ENCODE data around the gene PCNT. TPM values are rescaled to one million over a fixed set of nuclear protein-coding genes. Genes with fewer than 3 reads are reported as not detected.
"Not testable (repeated sequence)": the region's sequence is repeated elsewhere in the genome, so short reads cannot be mapped to it uniquely, and the experiment has no call there.

PCNT gene
- total RNA-seq, 1 experiment from 2014 or later: 38.4 TPM

DNA sequence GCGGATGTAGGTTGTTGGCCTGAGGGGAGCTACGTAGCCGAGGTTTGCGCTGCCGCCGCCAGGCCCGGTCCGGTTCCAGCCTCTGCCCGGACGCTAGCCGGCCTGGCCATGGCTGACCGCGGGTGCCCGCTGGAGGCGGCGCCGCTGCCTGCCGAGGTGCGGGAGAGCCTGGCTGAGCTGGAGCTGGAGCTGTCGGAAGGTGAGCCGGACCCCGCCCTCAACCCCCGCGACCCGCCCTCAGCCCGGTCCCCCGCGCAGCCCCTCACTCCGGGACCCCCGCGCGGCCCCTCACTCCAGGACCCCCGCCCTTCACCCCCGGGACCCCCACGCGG is 135.0 kb downstream of the PCNT start:
- peaks cover 21% of the 10 kb centered on the region for H3K36me3 Mint-ChIP-seq (ENCODE audit: insufficient read depth, unreplicated experiment)
- Histone ChIP-seq H3K27me3 (replicated peaks; ENCODE audit: control insufficient read depth, insufficient read depth, low read length) (no peaks in the 10 kb centered on the region), H3K9me3 (no peaks in the 10 kb centered on the region), H3K4me3 (ENCODE audit: low read depth, low read length) (peak overlapping the region; percentile 97), H3K36me3 (ENCODE audit: control insufficient read depth, insufficient read depth, low read length) (no peaks in the 10 kb centered on the region; the same call in 1 of the 2 replicates), H3K4me1 (peaks cover 6% of the 10 kb centered on the region; the same call in 1 of the 2 replicates)
- TF ChIP-seq, protein P1, sequence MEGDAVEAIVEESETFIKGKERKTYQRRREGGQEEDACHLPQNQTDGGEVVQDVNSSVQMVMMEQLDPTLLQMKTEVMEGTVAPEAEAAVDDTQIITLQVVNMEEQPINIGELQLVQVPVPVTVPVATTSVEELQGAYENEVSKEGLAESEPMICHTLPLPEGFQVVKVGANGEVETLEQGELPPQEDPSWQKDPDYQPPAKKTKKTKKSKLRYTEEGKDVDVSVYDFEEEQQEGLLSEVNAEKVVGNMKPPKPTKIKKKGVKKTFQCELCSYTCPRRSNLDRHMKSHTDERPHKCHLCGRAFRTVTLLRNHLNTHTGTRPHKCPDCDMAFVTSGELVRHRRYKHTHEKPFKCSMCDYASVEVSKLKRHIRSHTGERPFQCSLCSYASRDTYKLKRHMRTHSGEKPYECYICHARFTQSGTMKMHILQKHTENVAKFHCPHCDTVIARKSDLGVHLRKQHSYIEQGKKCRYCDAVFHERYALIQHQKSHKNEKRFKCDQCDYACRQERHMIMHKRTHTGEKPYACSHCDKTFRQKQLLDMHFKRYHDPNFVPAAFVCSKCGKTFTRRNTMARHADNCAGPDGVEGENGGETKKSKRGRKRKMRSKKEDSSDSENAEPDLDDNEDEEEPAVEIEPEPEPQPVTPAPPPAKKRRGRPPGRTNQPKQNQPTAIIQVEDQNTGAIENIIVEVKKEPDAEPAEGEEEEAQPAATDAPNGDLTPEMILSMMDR (IDR thresholded peaks at IDR 0.05; ENCODE audit: insufficient read depth in 1 of 2, low read depth in 1 of 2, low read length in 1 of 2, severe bottlenecking in 1 of 2, unreplicated experiment in 1 of 2): no peak
- ChIA-PET CTCF (no interaction called here), POLR2A (interaction anchor here (0.7 kb wide), 1 partner anchor 176 kb away, joined by 3 read pairs; the partner anchor contains the start of gene PRMT2)
- H3K27ac Mint-ChIP-seq (ENCODE audit: unreplicated experiment): no peak overlapping the region
- peak overlapping the region; percentile 91 for H3K4me3 Mint-ChIP-seq (ENCODE audit: unreplicated experiment)
- no peaks in the 10 kb centered on the region for H3K4me1 Mint-ChIP-seq (ENCODE audit: low read depth, unreplicated experiment)
- intact Hi-C loops (cut with micrococcal nuclease; ENCODE audit: unreplicated experiment): no loop called here
- BruUV-seq (replicated peaks): no TSS peak
- H3K9me3 Mint-ChIP-seq (ENCODE audit: unreplicated experiment): no peaks in the 10 kb centered on the region
- H3K27me3 Mint-ChIP-seq (ENCODE audit: insufficient read depth, unreplicated experiment): no peaks in the 10 kb centered on the region
- DNase-seq: no peak

DNA sequence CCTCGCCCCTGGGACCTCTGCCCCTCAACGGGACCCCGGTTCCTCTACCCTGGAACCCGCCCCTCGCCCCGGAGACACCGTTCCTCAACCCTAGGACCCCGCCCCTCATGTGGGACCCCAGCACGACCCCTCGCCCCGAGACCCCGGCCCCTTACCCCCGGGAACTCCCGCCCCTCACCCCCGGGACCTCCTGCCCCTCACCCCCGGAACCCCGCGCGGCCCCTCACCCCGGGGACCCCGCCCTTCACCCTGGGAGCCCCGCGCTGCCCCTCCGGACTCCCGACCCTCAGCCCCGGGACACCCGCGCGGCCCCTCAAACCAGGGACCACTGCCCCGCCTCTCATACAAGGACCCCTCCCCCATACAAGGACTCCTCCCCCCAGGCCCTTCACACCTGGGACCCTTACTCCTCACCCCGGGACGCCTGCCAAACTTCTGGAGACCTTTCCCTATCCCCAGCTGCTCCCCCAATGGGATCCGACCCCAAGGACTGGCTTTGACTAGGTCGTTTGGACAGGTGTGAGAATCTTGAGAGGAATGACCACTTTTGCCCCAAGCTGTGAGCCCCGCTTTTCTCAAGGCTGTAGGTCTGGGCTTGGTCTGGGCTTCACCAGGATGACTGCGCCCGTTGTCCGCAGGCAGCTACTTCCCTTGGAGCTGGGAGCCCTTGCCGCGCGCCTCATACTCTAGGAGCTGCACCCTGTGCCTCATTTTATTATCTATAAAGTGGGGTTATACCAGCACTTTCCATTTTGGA is 135.6 kb downstream of the PCNT start:
- peak overlapping the region; percentile 82 for H3K27ac Mint-ChIP-seq (ENCODE audit: unreplicated experiment)
- no peaks in the 10 kb centered on the region for H3K9me3 Mint-ChIP-seq (ENCODE audit: unreplicated experiment)
- BruUV-seq (replicated peaks): no TSS peak
- CTCF ChIA-PET: no interaction called here
- DNase-seq: peak in 1 of 2 experiments; percentile 4
- peaks cover 26% of the 10 kb centered on the region for H3K36me3 Mint-ChIP-seq (ENCODE audit: insufficient read depth, unreplicated experiment)
- no peaks in the 10 kb centered on the region for H3K9me3 ChIP-seq
- peaks cover 6% of the 10 kb centered on the region; the same call in 1 of the 2 replicates for H3K4me1 ChIP-seq
- intact Hi-C loops (cut with micrococcal nuclease; ENCODE audit: unreplicated experiment): no loop called here
- H3K27me3 ChIP-seq (replicated peaks; ENCODE audit: control insufficient read depth, insufficient read depth, low read length): no peaks in the 10 kb centered on the region
- no peaks in the 10 kb centered on the region for H3K4me1 Mint-ChIP-seq (ENCODE audit: low read depth, unreplicated experiment)
- H3K27me3 Mint-ChIP-seq (ENCODE audit: insufficient read depth, unreplicated experiment): no peaks in the 10 kb centered on the region
- H3K4me3 Mint-ChIP-seq (ENCODE audit: unreplicated experiment): peak overlapping the region; percentile 91
- H3K36me3 ChIP-seq (ENCODE audit: control insufficient read depth, insufficient read depth, low read length): no peaks in the 10 kb centered on the region; the same call in none of the 2 replicates
- H3K4me3 ChIP-seq (ENCODE audit: low read depth, low read length): peak overlapping the region; percentile 97
- TF ChIP-seq, protein P1 (IDR thresholded peaks at IDR 0.05; ENCODE audit: insufficient read depth in 1 of 2, low read depth in 1 of 2, low read length in 1 of 2, severe bottlenecking in 1 of 2, unreplicated experiment in 1 of 2): no peak
- POLR2A ChIA-PET: interaction anchor here (0.7 kb wide), 1 partner anchor 176 kb away, joined by 3 read pairs; the partner anchor contains the start of gene PRMT2

DNA sequence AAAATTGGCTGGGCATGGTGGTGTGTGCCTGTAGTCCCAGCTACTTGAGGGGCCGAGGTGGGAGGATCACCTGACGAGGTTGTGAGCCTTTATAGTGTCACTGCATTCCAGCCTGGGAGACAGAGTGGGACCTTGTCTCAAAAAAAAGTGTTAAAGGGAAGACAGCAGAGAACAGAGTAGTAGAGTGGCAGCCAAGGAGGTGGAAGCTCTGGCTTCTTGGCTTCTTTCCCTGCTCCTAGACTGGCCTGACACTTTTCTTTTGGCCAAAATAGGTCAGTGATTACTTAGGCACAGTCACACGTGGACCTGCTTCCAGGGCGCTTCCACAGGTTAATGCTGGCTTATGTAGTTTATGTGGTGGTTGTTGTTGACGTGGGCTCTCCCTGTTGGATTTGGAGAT is 138.0 kb downstream of the PCNT start:
- TF ChIP-seq, protein P1 (IDR thresholded peaks at IDR 0.05; ENCODE audit: insufficient read depth in 1 of 2, low read depth in 1 of 2, low read length in 1 of 2, severe bottlenecking in 1 of 2, unreplicated experiment in 1 of 2): no peak
- Histone ChIP-seq H3K27me3 (replicated peaks; ENCODE audit: control insufficient read depth, insufficient read depth, low read length) (no peaks in the 10 kb centered on the region), H3K36me3 (ENCODE audit: control insufficient read depth, insufficient read depth, low read length) (no peaks in the 10 kb centered on the region; the same call in none of the 2 replicates), H3K4me3 (ENCODE audit: low read depth, low read length) (no peak overlapping the region), H3K4me1 (peaks cover 6% of the 10 kb centered on the region; the same call in 1 of the 2 replicates), H3K9me3 (no peaks in the 10 kb centered on the region)
- POLR2A ChIA-PET: no interaction called here
- intact Hi-C loops (cut with micrococcal nuclease; ENCODE audit: unreplicated experiment): no loop called here
- no peak overlapping the region for H3K27ac Mint-ChIP-seq (ENCODE audit: unreplicated experiment)
- CTCF ChIA-PET: no interaction called here
- DNase-seq: no peak
- H3K9me3 Mint-ChIP-seq (ENCODE audit: unreplicated experiment): no peaks in the 10 kb centered on the region
- H3K27me3 Mint-ChIP-seq (ENCODE audit: insufficient read depth, unreplicated experiment): no peaks in the 10 kb centered on the region
- no peaks in the 10 kb centered on the region for H3K4me1 Mint-ChIP-seq (ENCODE audit: low read depth, unreplicated experiment)
- BruUV-seq (replicated peaks): no TSS peak
- H3K4me3 Mint-ChIP-seq (ENCODE audit: unreplicated experiment): no peak overlapping the region
- H3K36me3 Mint-ChIP-seq (ENCODE audit: insufficient read depth, unreplicated experiment): peaks cover 23% of the 10 kb centered on the region

DNA sequence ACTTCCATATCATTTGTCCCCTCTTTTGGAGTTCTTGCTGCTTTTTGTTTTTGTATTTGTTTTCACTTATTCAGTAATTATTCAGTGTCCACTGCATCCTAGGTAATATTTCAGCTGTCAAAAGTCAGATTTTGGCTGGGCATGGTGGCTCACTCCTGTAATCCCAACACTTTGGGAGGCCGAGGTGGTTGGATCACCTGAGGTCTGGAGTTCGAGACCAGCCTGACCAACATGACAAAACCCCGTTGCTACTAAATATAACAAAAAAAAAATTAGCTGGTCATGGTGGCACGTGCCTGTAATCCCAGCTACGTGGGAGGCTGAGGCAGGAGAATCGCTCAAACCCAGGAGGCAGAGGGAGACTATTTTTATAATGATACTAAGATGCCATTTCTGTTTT is 141.2 kb downstream of the PCNT start:
- POLR2A ChIA-PET; H3K27me3 ChIP-seq (replicated peaks; ENCODE audit: control insufficient read depth, insufficient read depth, low read length); BruUV-seq (replicated peaks); H3K27me3 Mint-ChIP-seq (ENCODE audit: insufficient read depth, unreplicated experiment); H3K4me3 Mint-ChIP-seq (ENCODE audit: unreplicated experiment); H3K9me3 Mint-ChIP-seq (ENCODE audit: unreplicated experiment); H3K4me1 ChIP-seq; H3K4me3 ChIP-seq (ENCODE audit: low read depth, low read length); intact Hi-C loops (cut with micrococcal nuclease; ENCODE audit: unreplicated experiment); CTCF ChIA-PET; DNase-seq; H3K4me1 Mint-ChIP-seq (ENCODE audit: low read depth, unreplicated experiment); H3K36me3 ChIP-seq (ENCODE audit: control insufficient read depth, insufficient read depth, low read length); H3K9me3 ChIP-seq: not testable (repeated sequence)
- H3K36me3 Mint-ChIP-seq (ENCODE audit: insufficient read depth, unreplicated experiment): peaks cover 48% of the 10 kb centered on the region
- H3K27ac Mint-ChIP-seq (ENCODE audit: unreplicated experiment): peak overlapping the region; percentile 57
